Body of pancreas (tissue), 4 donors: Measurements from ENCODE around the gene C10orf143. TPM values are rescaled to one million over a fixed set of nuclear protein-coding genes. Genes with fewer than 3 reads are reported as not detected.

Experiments
- ATAC-seq: fragments of 150-250 bp; one replicate; pipeline ENCODE4 v1.9.1; 2016
- DNase-seq, 4 donors: peaks; one replicate each; pipeline ENCODE4 v3.0.0-alpha.2; 2019
- H3K27ac ChIP-seq, 4 donors: fragments of 200-600 bp; sonication (generic); 1 replicate in 3 of 4; 2 replicates in 1 of 4; pipeline versions ENCODE4 v1.5.1 to v1.6.1; 2016 to 2019; ENCODE audit warnings: mild to moderate bottlenecking in 1 of 4, mixed read lengths in 1 of 4, moderate library complexity in 1 of 4
- H3K27me3 ChIP-seq, 2 donors: fragments of 200-600 bp; sonication (generic); one replicate each; pipeline ENCODE4 v1.6.0; 2016; ENCODE audit warnings: mild to moderate bottlenecking in 1 of 2
- H3K36me3 ChIP-seq, 2 donors: fragments of 200-600 bp; sonication (generic); replicated peaks in 1 of 2; 2 replicates each; pipeline ENCODE4 v1.5.1; 2016; ENCODE audit warnings: low read depth in 2 of 2; ENCODE audit not compliant: insufficient read depth in 1 of 2
- H3K4me1 ChIP-seq: fragments of 200-600 bp; sonication (generic); one replicate; pipeline ENCODE4 v1.6.0; 2016
- H3K4me3 ChIP-seq, 2 donors: fragments of 200-600 bp; sonication (generic); 1 replicate in 1 of 2; 2 replicates in 1 of 2; pipeline ENCODE4 v1.5.1; 2016 to 2019
- H3K9me3 ChIP-seq, 3 donors: fragments of 200-600 bp; sonication (generic); 1 replicate in 2 of 3; 2 replicates in 1 of 3; pipeline ENCODE4 v1.5.1; 2016
- POLR2A ChIP-seq, 3 donors: fragments of 450-650 bp; IDR thresholded peaks; one replicate each; pipeline ENCODE4 v1.6.1; 2016; ENCODE audit warnings: antibody characterized with exemption in 3 of 3, mild to moderate bottlenecking in 2 of 3
- WGBS, 2 donors: methylation state at CpG; one replicate each; pipeline ENCODE4 v1.1.5; 2017; 5-methylcytosine and 5-hydroxymethylcytosine counted together
- intact Hi-C: fragments of 100-400 bp; cut with DNase I; formaldehyde crosslinking; loops from one replicate; pipeline ENCODE4 v1.15.1; 2023
- total RNA-seq, 2 donors: library from RNA; depleted of rRNA; stranded (reverse); fragments of >200 nt; gene quantifications; one replicate each; pipeline ENCODE4 v1.1.0, GENCODE V29; 2016
- TF ChIP-seq, protein P1 (sequence below), 7 experiments: fragments of 450-650 bp in 4 of 7; fragments of 200-600 bp in 3 of 7; sonication (generic) in 3 of 7; IDR thresholded peaks; one replicate each; pipeline ENCODE4 v1.5.1; 2016 to 2019; ENCODE audit warnings: antibody characterized with exemption in 7 of 7

C10orf143 gene
- total RNA-seq, 2 donors from 2014 or later: 1.3 to 3.3 TPM

DNA sequence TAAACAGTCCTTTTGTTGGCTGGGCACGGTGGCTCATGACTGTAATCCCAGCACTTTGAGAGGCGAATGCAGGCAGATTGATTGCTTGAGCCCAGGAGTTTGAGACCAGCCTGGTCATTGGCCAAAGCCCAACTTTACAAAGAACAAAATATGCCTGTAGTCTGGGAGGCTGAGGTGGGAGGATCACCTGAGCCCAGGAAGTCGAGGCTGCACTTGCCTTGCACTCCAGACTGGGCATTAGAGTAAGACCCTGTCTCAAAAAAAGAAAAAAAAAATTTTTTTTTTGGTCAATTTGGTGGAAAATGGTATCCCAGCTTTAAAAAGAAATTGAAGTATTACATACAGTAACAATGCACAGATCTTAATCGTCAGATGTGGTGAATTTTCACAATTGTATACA lies 30.4 kb upstream of the C10orf143 start:
- H3K27ac ChIP-seq: no peak overlapping the region
- DNase-seq (no peak), ATAC-seq (no peak)
- H3K36me3 ChIP-seq: no peaks in the 10 kb centered on the region
- TF ChIP-seq POLR2A (IDR thresholded peaks at IDR 0.05): no peak
- TF ChIP-seq, protein P1, sequence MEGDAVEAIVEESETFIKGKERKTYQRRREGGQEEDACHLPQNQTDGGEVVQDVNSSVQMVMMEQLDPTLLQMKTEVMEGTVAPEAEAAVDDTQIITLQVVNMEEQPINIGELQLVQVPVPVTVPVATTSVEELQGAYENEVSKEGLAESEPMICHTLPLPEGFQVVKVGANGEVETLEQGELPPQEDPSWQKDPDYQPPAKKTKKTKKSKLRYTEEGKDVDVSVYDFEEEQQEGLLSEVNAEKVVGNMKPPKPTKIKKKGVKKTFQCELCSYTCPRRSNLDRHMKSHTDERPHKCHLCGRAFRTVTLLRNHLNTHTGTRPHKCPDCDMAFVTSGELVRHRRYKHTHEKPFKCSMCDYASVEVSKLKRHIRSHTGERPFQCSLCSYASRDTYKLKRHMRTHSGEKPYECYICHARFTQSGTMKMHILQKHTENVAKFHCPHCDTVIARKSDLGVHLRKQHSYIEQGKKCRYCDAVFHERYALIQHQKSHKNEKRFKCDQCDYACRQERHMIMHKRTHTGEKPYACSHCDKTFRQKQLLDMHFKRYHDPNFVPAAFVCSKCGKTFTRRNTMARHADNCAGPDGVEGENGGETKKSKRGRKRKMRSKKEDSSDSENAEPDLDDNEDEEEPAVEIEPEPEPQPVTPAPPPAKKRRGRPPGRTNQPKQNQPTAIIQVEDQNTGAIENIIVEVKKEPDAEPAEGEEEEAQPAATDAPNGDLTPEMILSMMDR (IDR thresholded peaks at IDR 0.05): no peak
- intact Hi-C loops: no loop called here
- no peak overlapping the region for H3K4me3 ChIP-seq
- no peaks in the 10 kb centered on the region for H3K9me3 ChIP-seq
- H3K4me1 ChIP-seq: peaks cover 51% of the 10 kb centered on the region
- no peaks in the 10 kb centered on the region for H3K27me3 ChIP-seq
- 78 to 86% methylated on average over 4 of the region's 4 CpGs for WGBS, 2 donors

- peaks cover 57% of the 10 kb centered on the region for H3K4me1 ChIP-seq
These were observed 29.8 kb upstream of the C10orf143 start for GRCh38 chr10:130140425-130140824.

GRCh38 chr10:130138479-130138866 lies 27.8 kb upstream of the C10orf143 start:
- peaks cover 58% of the 10 kb centered on the region for H3K4me1 ChIP-seq
- H3K27me3 ChIP-seq: no peaks in the 10 kb centered on the region
- H3K27ac ChIP-seq: no peak overlapping the region
- intact Hi-C loops: no loop called here
- TF ChIP-seq, protein P1 (IDR thresholded peaks at IDR 0.05): no peak
- no peak for TF ChIP-seq POLR2A (IDR thresholded peaks at IDR 0.05)
- H3K36me3 ChIP-seq: no peaks in the 10 kb centered on the region
- DNase-seq (peak in 1 of 4 donors; percentile 31), ATAC-seq (no peak)
- WGBS, 2 donors: 54 to 61% methylated on average over 3 of the region's 3 CpGs
- no peaks in the 10 kb centered on the region for H3K9me3 ChIP-seq
- no peak overlapping the region for H3K4me3 ChIP-seq

More at GRCh38 chr10:130140425-130140824, 29.8 kb upstream of the C10orf143 start:
- 92 to 96% methylated on average over 1 of the region's 1 CpG for WGBS, 2 donors
- no peak overlapping the region for H3K4me3 ChIP-seq
- no peak for ATAC-seq
- H3K36me3 ChIP-seq: no peaks in the 10 kb centered on the region
- H3K27ac ChIP-seq: no peak overlapping the region
- no peak for DNase-seq
- no peak for TF ChIP-seq POLR2A (IDR thresholded peaks at IDR 0.05)
- TF ChIP-seq, protein P1 (IDR thresholded peaks at IDR 0.05): no peak
- no peaks in the 10 kb centered on the region for H3K9me3 ChIP-seq
- intact Hi-C loops: no loop called here
- H3K27me3 ChIP-seq: no peaks in the 10 kb centered on the region

- intact Hi-C loops: no loop called here
- Histone ChIP-seq H3K36me3 (no peaks in the 10 kb centered on the region), H3K4me1 (peaks cover 56% of the 10 kb centered on the region), H3K27me3 (no peaks in the 10 kb centered on the region), H3K4me3 (no peak overlapping the region), H3K9me3 (no peaks in the 10 kb centered on the region), H3K27ac (no peak overlapping the region)
- TF ChIP-seq POLR2A (IDR thresholded peaks at IDR 0.05): no peak
- TF ChIP-seq, protein P1 (IDR thresholded peaks at IDR 0.05): no peak
- DNase-seq: no peak
- no peak for ATAC-seq
- WGBS, 2 donors: 75 to 88% methylated on average over 28 of the region's 28 CpGs
These were observed 27.2 kb upstream of the C10orf143 start for GRCh38 chr10:130137659-130138478.

DNA sequence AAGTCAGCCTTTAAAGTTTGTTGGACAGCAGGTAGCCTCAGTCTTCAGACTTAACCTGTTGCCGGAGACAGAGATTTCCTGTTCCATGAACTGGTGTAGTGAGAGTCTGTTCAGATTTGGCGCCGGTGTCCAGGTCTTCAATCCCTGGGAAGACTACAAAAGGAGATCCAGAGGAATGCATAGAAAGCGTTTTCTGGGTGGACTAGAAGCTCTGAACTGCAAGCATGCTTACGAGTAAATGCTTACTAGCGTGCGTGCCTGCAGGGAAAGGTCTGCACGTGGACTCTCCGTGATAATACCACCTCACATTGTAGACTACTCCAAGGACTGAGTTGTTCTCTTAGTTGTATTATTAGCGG lies 26.4 kb upstream of the C10orf143 start:
- Histone ChIP-seq H3K9me3 (no peaks in the 10 kb centered on the region), H3K27me3 (no peaks in the 10 kb centered on the region), H3K27ac (peak overlapping the region in 3 of 4 donors; percentile 73 to 87 (median 82)), H3K4me1 (peaks cover 48% of the 10 kb centered on the region), H3K4me3 (peak overlapping the region; percentile 99 to 100), H3K36me3 (no peaks in the 10 kb centered on the region)
- ATAC-seq (no peak), DNase-seq (no peak)
- TF ChIP-seq, protein P1 (IDR thresholded peaks at IDR 0.05): no peak
- no peak for TF ChIP-seq POLR2A (IDR thresholded peaks at IDR 0.05)
- intact Hi-C loops: no loop called here
- 1 to 4% methylated on average over 10 of the region's 10 CpGs for WGBS, 2 donors
